ENCODE measurements around the gene GRAMD2A.

The GRAMD2A gene

GRCh38 chr15:72147418-72147817 lies 50.2 kb downstream of the GRAMD2A start:
- Histone ChIP-seq H3K9me2 (ENCODE audit: low read depth, low read length) (no peaks in the 10 kb centered on the region), H3F3A (ENCODE audit: insufficient read depth, low read length) (no peaks in the 10 kb centered on the region), H3K27ac (ENCODE audit: low read depth, low read length, poor library complexity, severe bottlenecking) (no peak overlapping the region), H3K27me3 (ENCODE audit: insufficient read depth, low read length) (no peaks in the 10 kb centered on the region), H3K9ac (ENCODE audit: low read length) (no peak overlapping the region), H3K79me2 (ENCODE audit: insufficient read depth, low read length) (no peaks in the 10 kb centered on the region), H4K20me1 (ENCODE audit: insufficient read depth, low read length) (no peaks in the 10 kb centered on the region), H3K9me3 (ENCODE audit: low read length) (no peaks in the 10 kb centered on the region), H3K36me3 (ENCODE audit: insufficient read depth, low read length) (no peaks in the 10 kb centered on the region), H3K4me1 (ENCODE audit: insufficient read depth, low read length, severe bottlenecking) (no peaks in the 10 kb centered on the region), H2AFZ (ENCODE audit: low read length) (no peak overlapping the region), H3K4me3 (ENCODE audit: low read depth, low read length, poor library complexity, severe bottlenecking) (no peak overlapping the region), H3K4me2 (ENCODE audit: low read length) (no peak overlapping the region)
- TF ChIP-seq CTCF (IDR thresholded peaks at IDR 0.05; ENCODE audit: low read length) (no peak), EZH2 (IDR thresholded peaks at IDR 0.05; ENCODE audit: borderline replicate concordance, low read length) (no peak)

- H3K4me1 ChIP-seq (ENCODE audit: insufficient read depth, low read length, severe bottlenecking), result peaks cover 4% of the 10 kb centered on the region
- H3K36me3 ChIP-seq (ENCODE audit: insufficient read depth, low read length), result no peaks in the 10 kb centered on the region
- H3K27ac ChIP-seq (ENCODE audit: low read depth, low read length, poor library complexity, severe bottlenecking), result no peak overlapping the region
- H3K27me3 ChIP-seq (ENCODE audit: insufficient read depth, low read length), result no peaks in the 10 kb centered on the region
- H3K9me2 ChIP-seq (ENCODE audit: low read depth, low read length), result no peaks in the 10 kb centered on the region
- no peaks in the 10 kb centered on the region for H4K20me1 ChIP-seq (ENCODE audit: insufficient read depth, low read length)
- H3F3A ChIP-seq (ENCODE audit: insufficient read depth, low read length), result no peaks in the 10 kb centered on the region
- no peak overlapping the region for H3K4me3 ChIP-seq (ENCODE audit: low read depth, low read length, poor library complexity, severe bottlenecking)
- TF ChIP-seq CTCF (IDR thresholded peaks at IDR 0.05; ENCODE audit: low read length) (no peak), EZH2 (IDR thresholded peaks at IDR 0.05; ENCODE audit: borderline replicate concordance, low read length) (no peak)
- H2AFZ ChIP-seq (ENCODE audit: low read length), result no peak overlapping the region
- no peaks in the 10 kb centered on the region for H3K79me2 ChIP-seq (ENCODE audit: insufficient read depth, low read length)
- no peak overlapping the region for H3K4me2 ChIP-seq (ENCODE audit: low read length)
- no peak overlapping the region for H3K9ac ChIP-seq (ENCODE audit: low read length)
- no peaks in the 10 kb centered on the region for H3K9me3 ChIP-seq (ENCODE audit: low read length)
Observed at GRCh38 chr15:72146934-72147333, 50.7 kb downstream of the GRAMD2A start.

DNA sequence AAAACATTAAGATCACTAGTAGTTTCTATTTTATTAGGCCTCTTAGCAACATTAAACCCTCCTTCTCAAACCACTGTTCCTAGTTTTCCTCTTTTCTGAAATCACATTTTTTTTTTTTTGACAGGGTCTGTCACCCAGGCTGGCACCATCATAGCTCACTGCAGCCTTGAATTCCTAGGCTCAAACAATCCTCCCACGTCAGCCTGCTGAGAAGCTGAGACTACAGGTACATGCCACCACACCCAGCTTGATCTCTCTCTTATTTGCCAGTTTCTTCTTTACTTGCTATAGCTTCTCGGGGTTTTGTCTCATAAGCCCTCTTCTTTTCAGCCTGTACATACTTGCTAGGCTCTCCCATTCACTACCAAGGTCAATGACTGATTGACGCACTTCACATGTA lies 51.4 kb downstream of the GRAMD2A start:
- H2AFZ ChIP-seq (ENCODE audit: low read length), result no peak overlapping the region
- H3K79me2 ChIP-seq (ENCODE audit: insufficient read depth, low read length), result no peaks in the 10 kb centered on the region
- H4K20me1 ChIP-seq (ENCODE audit: insufficient read depth, low read length), result no peaks in the 10 kb centered on the region
- no peak overlapping the region for H3K4me2 ChIP-seq (ENCODE audit: low read length)
- H3K27me3 ChIP-seq (ENCODE audit: insufficient read depth, low read length), result no peaks in the 10 kb centered on the region
- H3K4me3 ChIP-seq (ENCODE audit: low read depth, low read length, poor library complexity, severe bottlenecking), result no peak overlapping the region
- H3K9ac ChIP-seq (ENCODE audit: low read length), result no peak overlapping the region
- no peak overlapping the region for H3K27ac ChIP-seq (ENCODE audit: low read depth, low read length, poor library complexity, severe bottlenecking)
- TF ChIP-seq CTCF (IDR thresholded peaks at IDR 0.05; ENCODE audit: low read length) (no peak), EZH2 (IDR thresholded peaks at IDR 0.05; ENCODE audit: borderline replicate concordance, low read length) (no peak)
- peaks cover 11% of the 10 kb centered on the region for H3K4me1 ChIP-seq (ENCODE audit: insufficient read depth, low read length, severe bottlenecking)
- no peaks in the 10 kb centered on the region for H3K9me2 ChIP-seq (ENCODE audit: low read depth, low read length)
- H3K9me3 ChIP-seq (ENCODE audit: low read length), result no peaks in the 10 kb centered on the region
- H3K36me3 ChIP-seq (ENCODE audit: insufficient read depth, low read length), result no peaks in the 10 kb centered on the region
- no peaks in the 10 kb centered on the region for H3F3A ChIP-seq (ENCODE audit: insufficient read depth, low read length)
